Inflammatory macrophage (primary cell): ENCODE results near the gene GALM.
"Not testable (repeated sequence)": the region's sequence is repeated elsewhere in the genome, so short reads cannot be mapped to it uniquely, and the experiment has no call there.

Experiments
- DNase-seq, 2 donors: peaks; one replicate each; pipeline ENCODE4 v3.0.0-alpha.2; 2020 to 2022

GALM gene

GRCh38 chr2:38712413-38712812, 46.5 kb downstream of the GALM start:
- no peak for DNase-seq

DNA sequence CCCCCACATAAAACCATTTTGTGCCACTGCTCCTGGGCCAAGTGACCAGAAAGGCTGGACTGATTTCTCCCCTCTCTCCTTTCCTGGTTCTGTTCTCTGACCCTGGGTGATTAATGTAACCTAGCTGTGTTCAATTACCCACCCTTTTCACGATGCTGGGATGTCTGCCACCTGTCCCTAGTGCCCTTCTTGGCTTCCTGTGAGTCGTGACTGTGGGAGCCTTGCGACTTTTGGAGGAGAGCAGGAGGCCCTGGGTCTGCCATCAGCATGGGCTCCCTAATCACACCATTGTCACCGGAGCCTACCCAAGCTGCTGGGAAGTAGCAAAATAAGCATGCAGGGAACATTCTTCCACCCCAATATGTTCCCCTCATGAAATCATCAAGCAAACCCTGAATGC, 47.0 kb downstream of the GALM start:
- DNase-seq: no peak

- DNase-seq: no peak
Observed at GRCh38 chr2:38713338-38713737, 47.4 kb downstream of the GALM start.

DNA sequence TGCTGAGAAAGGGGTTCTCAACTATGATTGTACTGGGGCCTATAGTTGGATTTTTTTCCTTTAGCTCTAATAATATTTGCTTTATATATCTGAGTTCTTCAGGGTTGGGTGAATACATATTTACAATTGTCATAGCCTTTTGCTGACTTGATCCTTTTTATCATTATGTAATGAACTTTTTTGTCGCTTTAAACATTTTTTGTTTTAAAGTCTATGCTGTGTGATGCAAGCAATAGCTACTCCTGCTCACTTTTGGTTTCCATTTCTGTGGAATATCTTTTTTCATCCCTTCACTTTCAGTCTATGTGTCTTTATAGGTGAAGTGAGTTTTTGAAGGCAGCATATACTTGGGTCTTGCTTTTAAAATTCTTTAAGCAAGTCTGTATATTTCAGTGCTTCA, 49.0 kb downstream of the GALM start:
- DNase-seq: not testable (repeated sequence)

DNA sequence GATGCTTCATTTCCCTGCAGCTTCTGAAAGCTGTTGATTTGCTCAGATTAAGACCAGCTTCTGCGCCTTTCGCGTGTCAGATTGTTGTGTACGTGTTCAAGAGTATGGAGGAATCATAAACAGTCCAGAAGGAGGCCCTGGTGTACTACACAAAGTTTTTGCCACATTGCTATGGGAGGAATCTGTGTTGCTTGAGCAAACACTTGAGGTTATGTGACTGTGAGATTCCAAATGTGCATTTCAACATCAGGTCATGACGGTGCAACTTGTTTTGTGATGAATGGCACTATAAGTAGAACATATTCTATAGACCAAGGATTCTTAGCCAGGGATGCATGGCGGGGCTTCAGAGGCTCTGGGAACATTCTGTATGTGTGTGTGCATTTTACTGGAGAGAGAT, 50.3 kb downstream of the GALM start:
- DNase-seq: peak; percentile 61 to 66

- DNase-seq: peak; percentile 41 to 56
Observed at GRCh38 chr2:38718601-38719000, 52.7 kb downstream of the GALM start.

GRCh38 chr2:38719706-38720105, 53.8 kb downstream of the GALM start:
- no peak for DNase-seq

DNA sequence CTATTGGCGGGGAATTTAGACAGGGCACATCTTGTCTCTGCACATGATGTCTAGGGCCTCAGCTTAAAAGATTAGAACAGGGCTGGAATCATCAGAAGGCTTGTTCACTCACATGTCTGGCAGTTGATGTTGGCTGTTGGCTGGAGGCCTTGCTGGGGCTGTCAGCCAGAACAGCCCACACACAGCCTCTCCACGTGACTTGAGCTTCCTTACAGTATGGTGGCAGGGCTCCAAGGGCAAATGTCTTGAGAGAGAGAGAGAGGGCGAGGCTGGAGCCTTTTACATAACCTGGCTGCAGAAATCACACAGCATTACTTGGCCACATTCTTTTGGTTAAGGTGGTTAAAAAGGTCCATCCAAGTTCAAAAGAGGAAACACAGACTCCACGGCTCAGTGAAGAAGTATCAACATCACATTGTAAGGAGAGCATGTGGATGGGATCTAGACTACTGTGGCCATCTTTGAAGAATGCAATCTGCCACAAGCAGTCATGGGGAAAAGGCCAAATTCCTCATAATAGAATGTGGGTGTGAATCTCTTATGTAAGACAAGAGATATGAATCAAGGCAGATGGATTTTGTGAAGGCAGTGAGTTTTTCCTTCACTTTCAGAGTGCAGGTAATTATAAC, 54.8 kb downstream of the GALM start:
- peak; percentile 83 to 91 for DNase-seq

DNA sequence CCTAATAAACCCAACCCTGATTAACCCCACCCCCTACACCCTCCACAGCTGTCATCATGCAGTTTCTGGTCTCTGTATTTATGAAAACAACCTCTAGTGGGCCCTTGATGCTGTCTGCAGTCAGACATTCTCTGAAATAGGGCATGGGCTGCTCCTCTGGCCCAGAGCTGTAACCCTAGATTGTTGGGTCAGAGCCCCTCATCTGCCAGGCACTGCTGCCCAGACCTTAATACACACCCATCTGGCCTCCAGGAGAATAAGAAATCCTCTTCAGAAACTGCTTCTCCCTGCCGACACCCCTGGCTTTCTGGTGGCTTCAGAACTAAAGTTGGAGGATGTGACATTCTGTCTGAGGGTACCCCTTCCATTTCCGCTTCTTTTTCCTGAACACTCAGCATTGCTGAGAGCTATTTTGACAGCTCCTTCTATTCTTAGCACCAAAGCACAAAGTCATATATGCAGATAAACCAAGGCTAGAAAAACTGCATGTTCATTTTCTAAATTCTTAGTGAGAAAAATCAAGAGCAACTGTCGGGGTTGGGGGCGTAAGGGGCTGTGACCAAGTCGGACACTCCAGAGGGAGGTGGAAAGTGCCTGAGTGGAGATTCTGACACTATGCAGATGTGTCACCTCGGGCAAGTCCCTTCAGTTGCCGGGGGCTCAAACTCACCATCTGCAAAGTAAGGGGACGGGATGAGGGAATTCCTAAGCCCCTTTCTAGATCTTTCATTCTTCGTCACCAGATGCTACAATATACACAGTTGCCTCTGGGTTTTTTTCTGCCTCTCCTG, 56.6 kb downstream of the GALM start:
- DNase-seq: no peak

- no peak for DNase-seq
Observed at GRCh38 chr2:38723173-38723572, 57.3 kb downstream of the GALM start.

DNA sequence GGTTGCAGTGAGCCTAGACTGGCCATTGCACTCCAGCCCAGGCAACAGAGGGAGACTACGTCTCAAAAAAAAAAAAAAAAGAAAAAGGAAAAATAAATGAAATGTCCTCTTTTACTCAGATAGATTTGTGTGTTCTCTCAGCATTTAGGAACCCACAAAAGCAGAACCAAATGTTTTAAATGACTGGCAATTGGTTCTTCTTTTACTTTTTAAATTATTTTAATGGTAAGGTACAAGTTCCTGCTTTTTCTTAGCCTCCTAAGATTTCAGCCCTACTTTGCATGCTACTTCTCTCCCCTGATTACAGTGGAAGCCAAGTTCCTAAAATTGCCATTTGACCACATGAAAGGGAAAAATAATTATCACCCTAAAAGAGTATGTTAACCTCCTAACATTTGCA, 61.7 kb downstream of the GALM start:
- peak; percentile 28 to 64 for DNase-seq

DNA sequence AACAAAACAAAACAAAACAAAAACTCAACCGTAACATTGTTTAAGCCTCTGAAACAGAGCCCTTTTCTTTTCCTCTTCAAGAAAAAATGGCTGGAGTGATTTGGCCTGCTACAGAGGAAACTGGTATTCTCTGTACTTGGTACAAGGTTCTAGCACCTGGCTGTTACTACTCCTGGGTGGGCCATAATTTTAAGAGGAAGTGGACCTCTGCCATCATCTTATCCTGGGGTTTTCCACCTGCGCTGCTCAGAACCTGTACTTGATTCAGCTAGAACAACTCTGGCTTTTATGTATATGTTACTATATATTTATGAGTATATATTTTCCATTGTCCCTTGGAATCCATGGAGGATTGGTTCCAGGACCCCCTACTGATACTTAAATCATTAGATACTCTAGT, 62.8 kb downstream of the GALM start:
- no peak for DNase-seq

DNA sequence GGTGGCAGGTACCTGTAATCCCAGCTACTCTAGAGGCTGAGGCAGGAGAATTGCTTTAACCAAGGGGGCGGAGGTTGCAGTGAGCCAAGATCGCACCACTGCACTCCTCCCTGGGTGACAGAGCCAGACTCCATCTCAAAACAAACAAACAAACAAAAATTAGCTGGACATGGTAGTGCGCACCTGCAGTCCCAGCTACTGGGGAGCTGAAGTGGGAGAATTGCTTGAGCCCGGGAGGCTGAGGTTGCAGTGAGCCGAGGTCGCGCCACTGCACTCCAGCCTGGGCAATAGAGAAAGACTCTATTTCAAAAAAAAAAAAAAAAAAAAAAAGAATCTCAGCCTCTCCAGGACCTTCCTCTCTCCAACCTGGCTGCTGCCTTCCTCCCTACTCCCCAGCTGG, 65.2 kb downstream of the GALM start:
- no peak for DNase-seq

- DNase-seq: no peak
Observed at GRCh38 chr2:38731684-38732221, 65.8 kb downstream of the GALM start.

- DNase-seq: no peak
Observed at GRCh38 chr2:38733300-38733971, 67.5 kb downstream of the GALM start.

GRCh38 chr2:38734299-38735058, 68.6 kb downstream of the GALM start:
- no peak for DNase-seq

DNA sequence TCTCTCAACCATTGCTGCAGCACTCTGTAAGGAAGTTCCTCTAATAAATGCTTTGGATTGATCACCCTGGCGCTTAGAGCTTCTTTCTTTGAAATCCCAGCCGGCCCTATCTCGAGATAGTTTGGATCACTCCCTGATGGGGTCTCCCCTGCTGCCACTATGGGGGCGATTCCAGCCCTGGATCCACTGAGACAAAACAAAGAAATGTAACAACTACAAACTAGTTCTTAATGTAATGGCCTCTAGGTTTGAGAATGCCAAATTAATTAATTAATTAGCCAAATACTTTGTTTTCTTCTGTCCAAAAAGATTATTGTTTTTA, 70.0 kb downstream of the GALM start:
- no peak for DNase-seq

GRCh38 chr2:38737000-38737698, 71.2 kb downstream of the GALM start:
- DNase-seq: peak; percentile 91 to 94

- DNase-seq: no peak
Observed at GRCh38 chr2:38737925-38738324, 72.0 kb downstream of the GALM start.

- no peak for DNase-seq
Observed at GRCh38 chr2:38739524-38739923, 73.6 kb downstream of the GALM start.

GRCh38 chr2:38740851-38741731, 75.2 kb downstream of the GALM start:
- peak; percentile 35 to 83 for DNase-seq
